HL-60/S4 treated with phorbol 12-myristate 13-acetate at 8.2 ng/mL for 4 days and 3 days (cell line): ENCODE results near the gene ADRA1B.

ENCODE experiments used
- in situ Hi-C: fragments of 300-500 bp; cut with MboI; formaldehyde crosslinking; loops from 2 replicates; pipeline ENCODE4 v1.15.0; 2022; ENCODE audit warnings: low sequenced_read_pairs

The ADRA1B gene

GRCh38 chr5:159915904-159916840 lies at the start of gene ADRA1B:
ADRA1B (plus strand) TSS chr5:159916482; CDS start chr5:159916906, 424 bp downstream.
- in situ Hi-C loops = no loop called here

DNA sequence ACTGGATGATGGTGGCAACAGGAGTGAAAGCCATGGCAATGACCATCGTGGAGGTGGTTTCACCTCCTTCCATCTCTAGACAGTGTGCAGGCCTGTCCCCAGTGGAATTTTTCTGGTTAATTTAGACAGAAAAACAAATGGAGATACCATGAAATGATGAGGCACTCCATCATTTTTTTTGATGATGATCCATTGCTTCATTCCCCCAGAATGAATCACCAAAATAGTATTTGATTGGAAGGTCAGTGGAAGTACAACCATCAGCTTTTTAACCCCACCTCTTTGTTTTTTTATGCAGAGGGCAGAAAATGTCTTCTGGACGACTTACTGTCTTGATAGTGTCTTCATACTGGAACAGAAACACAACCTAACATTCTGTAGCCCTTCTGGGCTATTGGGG lies 42.6 kb upstream of the ADRA1B start:
- in situ Hi-C loops = no loop called here

- in situ Hi-C loops = no loop called here
These were observed 42.0 kb upstream of the ADRA1B start for GRCh38 chr5:159874263-159874662.

GRCh38 chr5:159877016-159877415 lies 39.3 kb upstream of the ADRA1B start:
- in situ Hi-C loops = no loop called here

- in situ Hi-C loops = no loop called here
These were observed 38.3 kb upstream of the ADRA1B start for GRCh38 chr5:159877894-159878448.

GRCh38 chr5:159878988-159879471 lies 37.3 kb upstream of the ADRA1B start:
- in situ Hi-C loops = no loop called here

DNA sequence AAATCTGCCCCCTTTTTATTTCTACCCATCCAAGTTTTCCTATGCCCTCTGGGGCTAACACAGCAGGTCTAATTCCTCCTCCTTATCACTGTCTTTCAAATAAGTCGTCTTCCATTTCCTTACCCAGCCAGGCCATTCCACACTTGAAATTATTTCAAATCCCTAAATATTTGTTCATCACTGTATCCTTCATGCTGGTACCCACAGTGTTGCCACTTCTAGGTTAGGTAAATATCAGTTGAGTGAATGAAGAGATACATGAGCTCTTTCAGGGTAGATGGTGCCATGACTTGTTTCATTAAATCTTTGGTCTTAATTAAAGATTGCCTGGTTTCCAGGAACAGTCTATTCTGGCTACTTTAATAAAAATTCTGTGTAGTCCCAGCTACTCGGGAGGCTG lies 35.6 kb upstream of the ADRA1B start:
- in situ Hi-C loops = no loop called here

DNA sequence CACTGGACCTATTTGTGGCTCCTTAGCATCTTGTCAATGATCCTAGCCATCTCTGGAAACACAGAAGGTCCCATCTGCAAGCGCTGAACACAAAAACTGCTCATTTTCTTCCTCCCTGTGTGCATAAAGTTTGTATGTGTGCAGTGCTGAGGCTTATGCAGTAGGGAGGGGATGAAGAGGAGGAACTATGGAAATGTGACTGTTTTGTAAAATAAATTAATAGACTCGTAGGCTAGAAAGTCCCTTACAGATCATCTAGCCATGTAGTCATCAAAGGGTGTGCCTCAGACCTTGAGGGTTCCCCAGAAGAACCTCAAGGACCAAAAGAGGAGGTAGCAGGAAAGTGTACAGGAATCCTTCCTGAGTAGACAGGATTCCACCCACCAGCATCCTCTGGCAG lies 34.3 kb upstream of the ADRA1B start:
- in situ Hi-C loops = no loop called here

GRCh38 chr5:159883522-159883950 lies 32.7 kb upstream of the ADRA1B start:
- in situ Hi-C loops = no loop called here

- in situ Hi-C loops = no loop called here
These were observed 31.2 kb upstream of the ADRA1B start for GRCh38 chr5:159884917-159885620.

- in situ Hi-C loops = no loop called here
These were observed 30.0 kb upstream of the ADRA1B start for GRCh38 chr5:159886296-159886695.

DNA sequence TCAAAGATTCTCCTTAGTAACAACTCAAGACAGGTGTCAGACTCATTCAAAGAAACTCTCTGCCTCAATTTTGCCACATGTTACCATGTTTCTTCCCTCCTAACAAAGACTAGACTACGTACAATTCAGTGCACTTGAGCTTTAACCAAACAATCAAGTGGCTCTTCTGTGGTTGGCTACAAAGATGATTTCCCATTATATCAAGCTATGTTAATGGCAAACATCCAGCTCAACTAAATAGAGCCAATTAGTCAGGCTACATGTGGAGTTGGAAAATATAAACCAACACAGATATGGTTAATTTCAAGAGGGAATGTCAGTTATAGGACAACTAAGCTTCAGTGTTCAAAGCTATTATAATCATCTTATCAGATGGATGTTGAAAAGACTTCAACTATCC lies 29.2 kb upstream of the ADRA1B start:
- in situ Hi-C loops = no loop called here

GRCh38 chr5:159888860-159889259 lies 27.4 kb upstream of the ADRA1B start:
- in situ Hi-C loops = no loop called here

GRCh38 chr5:159890141-159890540 lies 26.1 kb upstream of the ADRA1B start:
- in situ Hi-C loops = no loop called here

DNA sequence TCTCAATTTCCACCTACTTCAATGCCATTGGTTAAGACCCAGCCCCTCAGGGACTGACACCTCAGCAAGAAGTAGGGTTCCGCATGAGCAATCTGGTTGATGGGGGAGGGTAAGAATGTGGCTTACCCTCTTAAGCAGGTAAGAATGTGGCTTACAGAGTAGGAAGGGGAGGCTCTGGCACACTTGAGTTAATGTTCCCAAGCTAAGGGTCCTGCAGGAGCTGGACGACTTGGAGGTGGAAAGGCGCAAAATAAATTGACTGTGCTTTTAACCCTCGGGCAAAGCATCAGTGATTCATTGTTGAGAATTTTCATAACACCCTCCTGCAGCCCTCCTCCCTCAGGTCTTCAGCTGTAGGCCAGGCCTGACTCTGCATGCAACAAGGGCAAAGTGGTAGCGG lies 24.9 kb upstream of the ADRA1B start:
- in situ Hi-C loops = no loop called here

- in situ Hi-C loops = no loop called here
These were observed 23.1 kb upstream of the ADRA1B start for GRCh38 chr5:159893040-159893695.

DNA sequence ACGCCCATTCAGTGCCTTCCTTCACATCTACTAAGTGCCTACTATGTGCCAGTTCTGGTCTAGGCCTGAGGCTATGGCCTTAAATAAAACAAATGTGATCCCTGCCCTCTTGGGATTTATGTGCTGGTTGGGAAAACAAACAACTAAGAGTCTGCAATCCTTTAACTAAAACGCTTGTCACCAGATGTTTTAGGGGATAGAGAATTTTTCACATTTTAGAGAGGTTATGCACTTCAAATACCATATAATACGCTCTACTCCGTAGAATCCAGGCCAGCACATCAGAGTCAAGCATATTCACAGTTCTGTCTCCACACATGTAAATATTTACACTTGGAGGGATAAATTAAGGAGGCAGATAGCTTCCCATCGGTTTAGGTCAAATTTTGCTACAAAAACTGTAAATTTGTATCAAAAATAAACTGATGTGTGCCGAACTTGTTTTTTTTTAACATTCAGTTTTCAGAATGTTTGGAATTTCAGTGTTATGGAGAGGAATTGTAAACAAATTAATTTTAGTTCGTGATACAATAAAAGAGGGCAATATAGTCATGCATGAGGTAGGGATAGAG lies 22.0 kb upstream of the ADRA1B start:
- in situ Hi-C loops = no loop called here

GRCh38 chr5:159897786-159898393 lies 18.4 kb upstream of the ADRA1B start:
- in situ Hi-C loops = no loop called here

GRCh38 chr5:159899067-159900049 lies 16.9 kb upstream of the ADRA1B start:
- in situ Hi-C loops = no loop called here
